Osteoblast (primary cell): ENCODE measurements around the gene TEX14. TPM values are rescaled to one million over a fixed set of nuclear protein-coding genes. Genes with fewer than 3 reads are reported as not detected.

Experiments
- DNase-seq: peaks from one replicate; pipeline ENCODE4 v3.0.0; 2011; ENCODE audit warnings: low spot score, mixed read lengths; ENCODE audit not compliant: insufficient read length; ENCODE audit errors: missing footprints
- H2AFZ ChIP-seq: 2 replicates; pipeline ENCODE4 v1.6.0; 2011; ENCODE audit warnings: mild to moderate bottlenecking, low read length
- H3K27ac ChIP-seq: 2 replicates; pipeline ENCODE4 v1.5.1; 2011; ENCODE audit warnings: mild to moderate bottlenecking, low read depth, low read length, moderate library complexity
- H3K27me3 ChIP-seq: 2 replicates; pipeline ENCODE4 v1.6.0; 2012; ENCODE audit warnings: mild to moderate bottlenecking, control low read depth, inconsistent platforms, low read length, moderate library complexity; ENCODE audit not compliant: insufficient read depth
- H3K36me3 ChIP-seq: 2 replicates; pipeline ENCODE4 v1.5.1; 2011; ENCODE audit warnings: mild to moderate bottlenecking, low read length, control low read depth, moderate library complexity; ENCODE audit not compliant: insufficient read depth
- H3K4me1 ChIP-seq: 2 replicates; pipeline ENCODE4 v1.5.1; 2011; ENCODE audit warnings: mild to moderate bottlenecking, low read length, control low read depth, moderate library complexity; ENCODE audit not compliant: insufficient read depth
- H3K4me2 ChIP-seq: 2 replicates; pipeline ENCODE4 v1.6.0; 2011; ENCODE audit warnings: mild to moderate bottlenecking, low read length; ENCODE audit not compliant: insufficient read depth
- H3K4me3 ChIP-seq: fragments of 200-600 bp; sonication (generic); 3 replicates; pipeline ENCODE4 v1.5.1; 2012; ENCODE audit warnings: mild to moderate bottlenecking, low read length, inconsistent platforms; ENCODE audit not compliant: insufficient read depth
- H3K79me2 ChIP-seq: 2 replicates; pipeline ENCODE4 v1.6.0; 2012; ENCODE audit warnings: mild to moderate bottlenecking, low read length, control low read depth, inconsistent platforms; ENCODE audit not compliant: insufficient read depth
- H3K9me3 ChIP-seq: 2 replicates; pipeline ENCODE4 v1.5.1; 2011; ENCODE audit warnings: low read depth, low read length, control low read depth
- H4K20me1 ChIP-seq: 2 replicates; pipeline ENCODE4 v1.6.0; 2012; ENCODE audit warnings: mild to moderate bottlenecking, low read length, control low read depth; ENCODE audit not compliant: insufficient read depth
- total RNA-seq: library from RNA; depleted of rRNA; stranded (reverse); fragments of >200 nt; gene quantifications from 2 replicates; pipeline ENCODE4 v1.2.3, GENCODE V29; 2012
- TF ChIP-seq, protein P1 (sequence below): IDR thresholded peaks from 2 replicates; pipeline ENCODE4 v1.5.1; 2011; ENCODE audit warnings: mild to moderate bottlenecking, low read depth, low read length, moderate library complexity; ENCODE audit errors: extremely low read depth

TEX14 gene
- total RNA-seq, 1 donor = under 0.01 TPM

GRCh38 chr17:58514770-58515157, 177.1 kb downstream of the TEX14 start:
- H3K4me3 ChIP-seq = peak overlapping the region; percentile 77

GRCh38 chr17:58513965-58514769, 177.7 kb downstream of the TEX14 start, which contains the start of gene MTMR4:
Gene MTMR4, minus strand, starts transcription at chr17:58514638. Its CDS starts 231 bp downstream, at chr17:58514407.
- Histone ChIP-seq H3K79me2 (peaks cover 10% of the 10 kb centered on the region), H3K27ac (peak within 1 kb of the TSS; percentile 29), H3K4me2 (peak within 1 kb of the TSS; percentile 87), H2AFZ (peak within 1 kb of the TSS; percentile 80), H3K4me1 (peaks cover 19% of the 10 kb centered on the region), H3K4me3 (peak within 1 kb of the TSS; percentile 77), H4K20me1 (peaks cover 10% of the 10 kb centered on the region), H3K9me3 (no peaks in the 10 kb centered on the region), H3K27me3 (no peaks in the 10 kb centered on the region), H3K36me3 (peaks cover 26% of the 10 kb centered on the region)
- TF ChIP-seq, protein P1, sequence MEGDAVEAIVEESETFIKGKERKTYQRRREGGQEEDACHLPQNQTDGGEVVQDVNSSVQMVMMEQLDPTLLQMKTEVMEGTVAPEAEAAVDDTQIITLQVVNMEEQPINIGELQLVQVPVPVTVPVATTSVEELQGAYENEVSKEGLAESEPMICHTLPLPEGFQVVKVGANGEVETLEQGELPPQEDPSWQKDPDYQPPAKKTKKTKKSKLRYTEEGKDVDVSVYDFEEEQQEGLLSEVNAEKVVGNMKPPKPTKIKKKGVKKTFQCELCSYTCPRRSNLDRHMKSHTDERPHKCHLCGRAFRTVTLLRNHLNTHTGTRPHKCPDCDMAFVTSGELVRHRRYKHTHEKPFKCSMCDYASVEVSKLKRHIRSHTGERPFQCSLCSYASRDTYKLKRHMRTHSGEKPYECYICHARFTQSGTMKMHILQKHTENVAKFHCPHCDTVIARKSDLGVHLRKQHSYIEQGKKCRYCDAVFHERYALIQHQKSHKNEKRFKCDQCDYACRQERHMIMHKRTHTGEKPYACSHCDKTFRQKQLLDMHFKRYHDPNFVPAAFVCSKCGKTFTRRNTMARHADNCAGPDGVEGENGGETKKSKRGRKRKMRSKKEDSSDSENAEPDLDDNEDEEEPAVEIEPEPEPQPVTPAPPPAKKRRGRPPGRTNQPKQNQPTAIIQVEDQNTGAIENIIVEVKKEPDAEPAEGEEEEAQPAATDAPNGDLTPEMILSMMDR = no peak
- DNase-seq = peak; percentile 97

More at GRCh38 chr17:58514770-58515157, 177.1 kb downstream of the TEX14 start:
- Histone ChIP-seq H3K79me2 (peaks cover 10% of the 10 kb centered on the region), H2AFZ (peak overlapping the region; percentile 80), H3K9me3 (no peaks in the 10 kb centered on the region), H3K4me2 (peak overlapping the region; percentile 87), H3K27me3 (no peaks in the 10 kb centered on the region), H4K20me1 (peaks cover 10% of the 10 kb centered on the region), H3K36me3 (peaks cover 21% of the 10 kb centered on the region), H3K4me1 (peaks cover 19% of the 10 kb centered on the region), H3K27ac (no peak overlapping the region)
- DNase-seq = no peak
- TF ChIP-seq, protein P1 = no peak

DNA sequence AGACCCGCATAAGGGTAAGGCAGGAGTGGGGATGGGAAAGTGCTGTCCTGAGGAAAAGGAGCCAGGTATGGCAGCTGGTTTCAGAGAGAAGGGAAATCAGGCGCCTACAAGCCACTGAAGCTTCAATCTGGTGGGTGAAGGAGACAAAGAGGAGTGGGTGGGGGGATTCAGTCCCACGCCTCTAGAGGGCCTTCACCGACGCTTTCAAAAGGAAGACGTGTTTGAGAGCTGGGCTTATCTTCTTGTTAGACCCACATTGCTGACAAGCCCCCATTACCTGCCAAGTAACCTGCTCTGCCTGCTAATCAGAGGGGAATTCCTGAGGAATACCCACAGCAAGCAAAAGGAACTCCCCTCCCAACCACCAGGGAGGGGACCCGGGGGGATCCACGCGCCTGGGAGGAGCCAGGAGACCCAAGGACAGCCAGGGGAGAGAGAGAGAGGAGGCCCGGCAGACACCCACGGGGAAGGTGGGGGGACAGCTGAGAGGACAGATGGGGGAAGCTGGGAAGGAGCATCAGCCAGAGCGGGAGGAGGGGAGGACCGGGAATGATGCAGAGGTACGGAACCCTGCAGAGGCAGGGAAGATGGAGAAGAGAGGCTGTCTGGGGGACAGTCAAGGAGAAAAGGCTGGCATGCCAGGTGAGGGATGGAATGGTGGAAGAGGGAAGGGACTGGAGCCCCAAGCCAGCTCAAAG, 178.4 kb downstream of the TEX14 start:
- DNase-seq = no peak
- Histone ChIP-seq H3K36me3 (peaks cover 34% of the 10 kb centered on the region), H3K4me3 (peak overlapping the region; percentile 77), H3K27me3 (no peaks in the 10 kb centered on the region), H3K4me1 (peaks cover 15% of the 10 kb centered on the region), H4K20me1 (peaks cover 10% of the 10 kb centered on the region), H3K27ac (no peak overlapping the region), H3K79me2 (peaks cover 10% of the 10 kb centered on the region), H3K4me2 (peak overlapping the region; percentile 87), H3K9me3 (no peaks in the 10 kb centered on the region), H2AFZ (peak overlapping the region; percentile 80)
- TF ChIP-seq, protein P1 = no peak

DNA sequence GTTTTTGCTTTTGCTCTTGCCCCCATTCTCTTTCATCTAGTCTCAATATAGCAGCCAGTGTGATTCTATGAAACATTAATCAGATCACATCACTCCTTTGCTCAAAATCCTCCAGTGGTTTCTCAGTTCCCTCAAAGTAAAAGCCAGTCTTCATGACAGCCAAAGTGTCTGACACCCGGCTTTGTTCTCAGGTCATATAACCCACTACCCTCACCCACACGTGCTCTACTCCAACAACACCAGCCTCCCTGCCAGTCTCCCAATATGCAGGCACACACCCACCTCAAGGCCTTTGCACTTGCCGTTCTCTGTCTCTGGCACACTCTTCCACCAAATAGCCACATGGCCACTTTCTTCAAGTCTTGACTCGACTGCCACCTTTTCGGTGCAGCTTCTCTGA, 181.8 kb downstream of the TEX14 start:
- no peak for DNase-seq
- Histone ChIP-seq H3K4me3 (no peak overlapping the region), H4K20me1 (peaks cover 10% of the 10 kb centered on the region), H3K79me2 (peaks cover 10% of the 10 kb centered on the region), H3K27me3 (no peaks in the 10 kb centered on the region), H3K9me3 (no peaks in the 10 kb centered on the region), H3K4me2 (no peak overlapping the region), H3K27ac (no peak overlapping the region), H3K4me1 (peaks cover 17% of the 10 kb centered on the region), H3K36me3 (peaks cover 50% of the 10 kb centered on the region), H2AFZ (no peak overlapping the region)
- TF ChIP-seq, protein P1 = no peak
